A673 (cell line): ENCODE measurements around the gene CAP2.

Source experiments
- CTCF ChIP-seq: fragments of 300-800, 200-600 bp; sonication (generic); conservative IDR thresholded peaks from 2 replicates; pipeline ENCODE4 v1.5.1; 2017; ENCODE audit warnings: low read depth, mild to moderate bottlenecking, antibody characterized with exemption, low read length, moderate library complexity, mixed read lengths
- EZH2 ChIP-seq: fragments of 200-600 bp; sonication (generic); IDR thresholded peaks from 2 replicates; pipeline ENCODE4 v1.6.1; 2017; ENCODE audit warnings: borderline replicate concordance, low read depth, mild to moderate bottlenecking, mixed read lengths, antibody characterized with exemption, low read length; ENCODE audit not compliant: poor library complexity, severe bottlenecking

GRCh38 chr6:17427617-17428016 lies 34.2 kb downstream of the CAP2 start:
- TF ChIP-seq CTCF (no peak), EZH2 (no peak)
